Putamen (tissue), 1 donor: ENCODE measurements around the gene CASS4.
"Not testable (repeated sequence)": the region's sequence is repeated elsewhere in the genome, so short reads cannot be mapped to it uniquely, and the experiment has no call there.

Experiments
- DNase-seq: peaks from one replicate; pipeline ENCODE4 v3.0.0-alpha.2; 2016; ENCODE audit warnings: low spot score

The CASS4 gene, protein sequence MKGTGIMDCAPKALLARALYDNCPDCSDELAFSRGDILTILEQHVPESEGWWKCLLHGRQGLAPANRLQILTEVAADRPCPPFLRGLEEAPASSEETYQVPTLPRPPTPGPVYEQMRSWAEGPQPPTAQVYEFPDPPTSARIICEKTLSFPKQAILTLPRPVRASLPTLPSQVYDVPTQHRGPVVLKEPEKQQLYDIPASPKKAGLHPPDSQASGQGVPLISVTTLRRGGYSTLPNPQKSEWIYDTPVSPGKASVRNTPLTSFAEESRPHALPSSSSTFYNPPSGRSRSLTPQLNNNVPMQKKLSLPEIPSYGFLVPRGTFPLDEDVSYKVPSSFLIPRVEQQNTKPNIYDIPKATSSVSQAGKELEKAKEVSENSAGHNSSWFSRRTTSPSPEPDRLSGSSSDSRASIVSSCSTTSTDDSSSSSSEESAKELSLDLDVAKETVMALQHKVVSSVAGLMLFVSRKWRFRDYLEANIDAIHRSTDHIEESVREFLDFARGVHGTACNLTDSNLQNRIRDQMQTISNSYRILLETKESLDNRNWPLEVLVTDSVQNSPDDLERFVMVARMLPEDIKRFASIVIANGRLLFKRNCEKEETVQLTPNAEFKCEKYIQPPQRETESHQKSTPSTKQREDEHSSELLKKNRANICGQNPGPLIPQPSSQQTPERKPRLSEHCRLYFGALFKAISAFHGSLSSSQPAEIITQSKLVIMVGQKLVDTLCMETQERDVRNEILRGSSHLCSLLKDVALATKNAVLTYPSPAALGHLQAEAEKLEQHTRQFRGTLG

DNA sequence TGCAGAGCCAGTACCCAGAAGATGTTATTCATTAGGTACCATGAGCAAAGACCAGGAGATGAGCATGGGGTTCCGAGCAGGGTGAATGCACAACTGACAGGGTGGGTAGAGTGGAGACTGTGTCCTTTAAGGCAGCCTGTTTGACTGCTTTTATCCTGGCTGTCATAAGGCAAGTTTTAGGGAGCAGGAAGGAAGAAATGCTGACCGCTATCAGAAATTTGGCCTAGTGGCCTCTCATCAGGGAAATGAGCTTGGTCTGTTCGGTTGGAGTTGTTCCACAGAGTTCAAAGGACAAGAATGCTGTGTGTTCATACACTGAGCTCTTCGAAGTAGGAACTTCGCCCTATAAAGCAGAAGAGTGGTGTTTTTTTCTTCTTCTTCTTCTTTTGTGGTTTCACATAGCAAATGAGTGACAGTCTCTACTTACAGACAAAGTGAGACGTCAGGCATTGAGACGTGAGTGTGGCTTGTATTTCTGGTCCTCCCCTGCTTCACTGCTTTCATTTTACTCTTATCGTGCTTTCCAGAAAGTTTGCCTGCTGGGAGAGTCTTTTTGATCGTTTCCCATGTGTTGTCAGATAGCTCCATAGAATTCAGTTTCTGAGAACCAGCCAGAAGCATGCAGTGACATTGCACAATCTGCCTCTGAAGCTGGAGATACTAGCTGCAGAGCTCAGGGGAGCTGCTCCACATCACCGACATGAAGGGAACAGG, at the start of gene CASS4:
Gene CASS4, plus strand, starts transcription at position 502 of the 714 bp plus-strand sequence. Its CDS starts 199 bp downstream, at position 701.
- peak; percentile 28 for DNase-seq

DNA sequence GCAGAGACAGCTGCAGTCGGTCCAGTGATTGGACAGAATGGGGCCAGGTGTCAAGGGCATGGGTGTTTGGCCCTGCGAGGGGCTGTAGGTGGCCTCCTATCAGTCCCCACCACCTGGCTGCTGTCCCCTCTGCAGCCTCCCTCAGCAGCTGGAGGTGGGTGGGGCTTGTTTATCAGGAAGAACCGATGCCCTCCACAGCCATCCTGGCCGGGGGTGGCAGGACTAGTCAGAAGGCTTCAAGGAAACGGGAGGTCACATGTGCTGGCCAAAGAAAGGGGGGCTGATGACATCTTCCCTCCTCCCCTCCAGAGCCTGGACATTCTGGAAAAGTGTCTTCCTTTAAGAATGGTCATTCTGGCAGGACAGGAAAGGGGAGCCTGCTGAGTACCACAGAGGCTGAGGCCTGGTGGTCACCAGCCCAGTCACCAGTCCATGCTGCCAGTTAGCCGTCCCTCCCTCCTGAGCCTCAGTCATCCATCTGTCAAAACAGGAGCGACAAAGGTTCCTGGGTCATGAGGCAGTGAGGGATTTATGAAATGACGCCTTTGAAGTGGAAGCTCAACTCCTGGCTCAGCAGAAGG, 49.1 kb upstream of the CASS4 start:
- DNase-seq, result no peak

DNA sequence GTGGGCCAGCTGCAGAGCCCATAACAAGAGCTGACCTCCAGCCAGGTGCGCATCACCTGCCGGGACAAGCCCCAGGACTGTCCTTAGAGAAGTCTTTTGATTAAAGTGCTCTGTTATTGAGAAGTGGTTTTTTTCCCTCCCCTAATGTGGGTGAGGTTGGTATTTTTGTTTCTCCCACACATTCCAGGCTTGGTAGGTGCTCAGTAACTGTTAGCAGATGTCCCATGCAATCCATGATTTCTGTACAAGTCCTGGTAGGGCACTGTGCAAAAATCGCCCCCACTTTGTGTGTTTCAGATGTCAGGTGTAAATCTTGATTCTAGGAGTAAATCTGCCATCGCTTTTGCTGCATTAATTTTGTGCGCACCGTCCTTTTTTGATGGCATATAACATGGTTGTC, 48.6 kb upstream of the CASS4 start:
- DNase-seq, result no peak

DNA sequence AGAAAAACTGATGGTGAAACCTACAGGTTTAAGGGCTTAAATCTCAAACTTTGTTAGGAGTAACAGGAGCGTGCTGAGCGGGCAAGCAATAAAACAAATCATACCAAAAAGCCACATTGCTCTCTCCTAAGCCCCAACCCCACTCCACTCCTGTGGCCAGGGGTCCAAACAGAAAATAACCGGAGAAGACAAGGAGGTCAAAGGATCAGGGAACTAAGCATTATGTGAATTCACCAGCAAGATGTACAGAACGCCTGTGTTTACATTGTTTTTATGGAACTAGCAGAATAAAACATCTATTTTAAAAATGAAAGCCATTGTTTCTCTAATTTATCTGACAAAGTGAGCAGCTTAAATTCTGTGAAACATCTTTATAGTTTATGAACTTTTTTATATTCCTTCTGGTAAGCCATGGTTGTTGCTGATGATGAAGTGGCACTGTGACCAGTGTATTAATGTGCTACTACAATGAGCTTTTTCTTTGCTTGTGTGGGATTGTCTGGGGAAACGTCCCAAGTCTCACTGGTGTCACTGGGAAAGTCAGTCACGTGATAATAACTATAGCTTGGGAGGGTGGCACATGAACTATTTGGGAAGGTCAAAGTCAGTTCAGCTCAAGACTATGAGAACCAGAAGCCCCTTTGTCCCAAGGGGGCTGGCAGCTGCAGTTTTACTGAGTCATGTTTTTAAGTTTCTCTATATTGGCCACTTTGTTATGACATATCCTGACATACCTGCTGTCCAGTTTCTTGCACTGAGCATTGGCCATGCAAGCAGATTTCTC, 43.5 kb upstream of the CASS4 start:
- DNase-seq, result peak; percentile 84

DNA sequence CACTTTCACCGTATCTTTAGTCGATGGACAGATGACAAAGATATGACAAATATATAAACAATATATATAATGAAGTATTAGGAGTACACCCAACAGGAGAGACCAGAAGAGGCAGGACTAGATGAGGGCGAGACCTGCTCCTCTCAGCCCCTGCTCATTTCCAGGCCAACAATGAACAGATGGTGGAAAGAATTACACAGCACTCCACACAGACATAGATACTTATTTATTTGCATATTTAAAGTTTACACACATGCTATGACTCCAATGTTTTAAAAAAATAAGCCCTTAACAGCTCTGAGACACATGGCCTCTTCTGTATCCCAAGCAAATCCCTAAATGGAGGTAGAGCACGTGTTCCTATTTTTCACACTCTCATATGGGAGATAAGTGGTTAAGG, 42.9 kb upstream of the CASS4 start:
- no peak for DNase-seq

DNA sequence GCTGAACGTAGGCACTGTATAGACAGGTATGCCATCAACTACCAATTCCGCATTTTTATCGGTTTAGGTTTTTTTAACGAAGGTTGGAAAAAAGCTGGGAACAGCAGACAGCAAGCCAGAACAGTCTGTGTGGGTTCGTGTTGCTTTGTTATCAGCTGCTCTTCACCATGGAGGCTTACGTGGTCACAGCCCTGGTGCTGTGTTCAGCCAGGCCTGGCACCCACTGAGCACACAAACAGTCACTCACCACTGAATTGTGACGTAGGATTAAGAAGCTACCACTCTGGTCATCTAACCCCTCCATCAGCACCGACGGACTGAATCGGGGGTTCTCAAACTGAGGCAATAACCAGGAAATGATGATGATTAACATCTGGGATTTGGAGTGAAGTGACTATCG, 40.1 kb upstream of the CASS4 start:
- no peak for DNase-seq

DNA sequence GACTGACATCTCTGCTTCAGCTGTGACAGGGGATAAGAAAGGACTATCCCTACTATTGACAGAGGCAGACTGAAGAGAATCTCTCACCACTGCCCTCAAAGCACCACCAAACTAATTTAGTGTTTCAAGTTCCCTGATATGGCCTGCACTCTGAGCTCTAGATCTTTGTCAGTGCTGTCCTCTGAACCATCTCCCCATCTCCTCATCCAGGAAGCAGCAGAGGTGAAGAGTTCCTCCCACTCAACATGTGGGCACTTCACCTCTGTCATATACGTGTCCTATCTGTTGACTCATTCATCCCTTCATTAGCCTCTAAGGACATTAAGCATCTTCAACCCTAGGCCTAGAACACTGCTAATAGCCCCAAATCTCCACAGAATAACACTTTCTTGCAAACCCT, 39.2 kb upstream of the CASS4 start:
- DNase-seq, result no peak

DNA sequence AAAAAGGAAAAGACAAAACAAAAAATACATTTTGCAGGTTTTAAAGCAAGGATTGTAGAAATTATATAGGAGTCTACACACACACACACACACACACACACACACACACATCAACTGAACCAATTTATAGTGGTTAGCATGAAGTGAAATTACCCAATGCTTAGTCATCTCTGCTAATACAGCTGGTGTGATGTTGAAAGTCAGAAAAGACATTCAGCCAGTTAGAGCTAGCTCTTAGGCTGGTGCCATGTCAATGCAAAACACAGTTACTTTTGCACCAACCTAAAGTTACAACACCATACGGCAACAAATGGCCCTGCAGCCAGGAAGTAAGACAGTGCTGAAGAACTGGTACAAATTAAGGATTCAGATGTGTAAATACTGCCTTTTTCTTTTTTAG, 38.1 kb upstream of the CASS4 start:
- DNase-seq, result no peak

DNA sequence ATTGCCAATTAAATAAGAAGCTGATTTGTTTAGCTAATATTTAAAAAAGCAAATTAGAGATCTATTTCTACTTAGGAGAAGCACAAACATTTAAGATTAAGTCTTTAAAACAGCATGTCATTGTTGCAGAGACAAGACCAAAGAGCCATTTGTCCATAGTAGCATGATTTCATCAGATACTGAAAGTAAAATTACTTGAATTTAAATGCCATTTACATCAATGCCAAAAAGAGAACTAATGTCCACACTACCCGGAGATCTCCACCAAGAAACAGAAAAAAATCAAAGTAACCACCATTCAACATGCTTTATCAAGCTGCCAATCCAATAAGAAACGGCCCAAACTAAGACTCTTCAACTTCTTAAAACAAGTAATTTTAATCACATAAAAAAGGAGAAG, 35.7 kb upstream of the CASS4 start:
- no peak for DNase-seq

DNA sequence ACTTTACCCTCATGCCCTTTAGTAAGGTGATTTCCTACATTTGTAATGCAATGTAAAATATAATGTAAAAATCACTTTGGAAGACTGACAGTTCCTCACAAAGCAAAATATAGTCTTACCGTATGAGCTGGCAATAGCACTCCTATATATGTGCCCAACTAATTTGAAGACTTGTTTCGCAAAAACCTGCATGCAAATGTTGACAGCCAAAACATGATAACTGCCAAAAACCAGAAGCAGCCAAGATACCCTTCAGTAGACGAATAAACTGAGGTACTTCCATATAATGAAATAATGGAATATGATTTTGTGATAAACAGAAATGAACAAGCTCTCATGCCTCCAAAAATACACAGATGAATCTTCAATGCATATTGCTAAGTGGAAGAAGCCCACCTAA, 33.7 kb upstream of the CASS4 start:
- no peak for DNase-seq

DNA sequence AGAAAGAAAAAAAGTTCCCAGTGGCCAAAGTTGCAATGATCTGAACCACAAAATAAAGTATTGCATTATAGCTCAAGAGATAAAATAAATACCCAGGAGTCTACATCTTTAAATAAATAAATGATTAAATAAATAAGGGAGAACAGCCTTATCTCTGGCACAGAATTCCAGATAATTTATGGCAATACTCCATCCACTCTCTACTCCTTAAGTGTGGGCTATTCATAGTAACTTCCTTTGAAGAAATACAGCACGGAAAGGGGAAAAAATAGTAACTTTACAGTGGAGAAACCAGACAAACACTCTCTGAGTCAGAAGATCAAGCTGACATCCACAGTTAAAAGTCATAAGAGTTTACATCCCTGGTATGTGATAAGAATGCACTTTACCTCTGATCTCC, 31.7 kb upstream of the CASS4 start:
- no peak for DNase-seq

DNA sequence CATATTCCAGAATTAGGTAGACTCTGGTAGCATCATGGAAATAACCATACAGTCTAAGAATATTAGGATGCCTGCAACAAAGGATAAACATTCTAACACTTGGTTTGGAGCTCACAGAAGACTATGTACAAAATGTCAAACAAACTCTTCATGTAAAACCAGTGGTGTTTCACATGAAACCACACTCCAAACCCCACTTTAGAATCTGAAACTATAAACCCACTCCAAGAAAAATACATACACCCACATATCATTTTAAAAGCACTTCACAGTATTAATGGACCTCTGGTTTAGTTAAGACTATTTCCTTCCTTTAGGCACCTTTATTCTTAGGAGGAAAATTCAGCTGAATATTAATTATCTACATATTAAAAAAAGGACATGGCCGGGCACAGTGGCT, 30.6 kb upstream of the CASS4 start:
- no peak for DNase-seq

DNA sequence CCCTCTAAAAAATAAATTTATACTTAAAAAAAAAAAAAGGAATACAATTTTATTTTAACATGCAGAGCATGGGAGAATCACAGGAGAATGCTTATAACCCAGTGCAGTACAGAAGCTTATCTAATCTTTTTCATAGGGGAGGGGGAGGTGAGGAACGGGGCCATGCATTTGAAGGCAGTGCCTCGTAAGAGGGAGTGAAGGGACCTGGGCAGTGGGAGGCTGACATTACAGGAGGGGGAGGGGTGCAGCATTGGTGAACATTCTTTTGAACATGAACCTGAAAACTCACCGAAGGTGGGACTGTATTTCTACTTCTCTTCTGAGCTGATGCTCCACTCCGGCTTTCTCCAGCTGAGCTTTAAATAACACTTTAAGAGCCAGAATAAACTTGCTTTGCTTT, 29.4 kb upstream of the CASS4 start:
- DNase-seq, result no peak

DNA sequence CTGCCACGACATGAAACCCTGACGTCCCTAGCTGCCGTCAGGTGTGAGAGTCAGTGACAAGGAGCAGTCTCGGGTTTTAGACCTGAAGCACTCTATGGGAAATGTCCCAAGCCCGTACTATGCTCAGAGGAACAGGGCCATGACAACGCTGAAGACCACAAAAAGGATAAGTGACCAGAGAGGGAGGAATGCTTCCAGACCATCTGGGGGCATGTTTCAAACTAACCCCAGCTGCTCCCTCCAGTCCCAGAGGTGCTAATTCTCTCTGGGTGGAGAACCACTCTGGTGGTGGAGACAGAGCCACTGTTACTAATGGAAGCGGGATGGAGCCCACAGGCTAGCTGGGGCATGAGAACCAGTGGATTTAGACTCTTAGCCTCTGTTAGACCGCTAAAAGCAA, 28.7 kb upstream of the CASS4 start:
- no peak for DNase-seq

DNA sequence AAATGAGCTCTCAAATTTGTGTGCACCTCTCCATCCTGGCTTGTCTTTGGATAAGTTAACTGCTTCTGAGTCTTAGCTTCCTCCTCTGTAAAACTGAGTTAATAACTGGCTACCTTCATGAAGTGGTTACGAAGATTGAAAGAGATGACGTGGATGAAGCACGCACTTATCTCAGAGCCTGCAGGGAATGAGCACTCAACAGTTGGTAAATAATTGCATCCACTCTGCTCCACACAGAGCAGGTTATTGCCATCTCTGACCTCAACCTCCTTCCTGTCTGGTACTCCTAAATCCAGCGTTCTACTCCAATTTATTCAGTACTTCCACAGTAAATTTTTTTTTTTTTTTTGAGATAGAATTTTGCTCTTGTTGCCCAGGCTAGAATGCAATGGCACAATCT, 26.9 kb upstream of the CASS4 start:
- DNase-seq, result no peak

DNA sequence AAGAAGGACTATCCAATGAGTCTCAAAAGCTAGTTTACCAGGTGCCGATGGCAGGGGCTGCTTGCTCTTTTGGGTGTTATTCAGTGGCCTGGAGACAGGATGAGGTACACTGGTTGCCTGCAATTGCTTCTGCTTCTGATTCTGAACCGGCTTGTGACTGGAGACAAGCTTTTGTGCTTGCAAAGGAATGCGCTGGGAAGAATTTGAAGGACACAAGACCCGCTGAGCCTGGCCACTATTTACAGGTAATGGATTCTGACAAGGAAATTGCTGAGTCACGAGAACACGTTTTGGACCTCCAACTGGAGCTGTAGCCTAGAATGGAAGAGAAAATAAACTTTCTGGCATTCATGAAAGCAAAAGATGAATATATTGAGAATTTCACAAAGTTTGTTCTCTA, 25.8 kb upstream of the CASS4 start:
- DNase-seq, result no peak

DNA sequence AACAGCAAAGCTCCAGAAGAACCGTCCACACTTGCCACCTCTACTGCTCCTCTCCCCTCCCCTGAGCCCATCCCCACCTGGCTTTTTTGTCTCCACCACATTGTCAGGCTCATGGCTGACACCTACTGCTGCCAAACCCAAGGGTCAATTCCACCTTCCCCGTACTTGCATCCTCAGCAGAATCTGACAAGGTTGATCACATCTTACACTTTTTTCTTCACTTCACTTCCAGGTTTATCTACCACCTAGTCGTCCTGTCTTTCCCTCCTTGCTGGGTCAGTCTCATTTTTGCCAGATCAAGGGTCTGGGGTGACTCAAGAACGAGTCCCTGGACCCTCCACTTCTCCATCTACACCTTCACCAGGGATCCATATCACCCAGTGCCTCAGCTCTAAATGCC, 23.2 kb upstream of the CASS4 start:
- no peak for DNase-seq

DNA sequence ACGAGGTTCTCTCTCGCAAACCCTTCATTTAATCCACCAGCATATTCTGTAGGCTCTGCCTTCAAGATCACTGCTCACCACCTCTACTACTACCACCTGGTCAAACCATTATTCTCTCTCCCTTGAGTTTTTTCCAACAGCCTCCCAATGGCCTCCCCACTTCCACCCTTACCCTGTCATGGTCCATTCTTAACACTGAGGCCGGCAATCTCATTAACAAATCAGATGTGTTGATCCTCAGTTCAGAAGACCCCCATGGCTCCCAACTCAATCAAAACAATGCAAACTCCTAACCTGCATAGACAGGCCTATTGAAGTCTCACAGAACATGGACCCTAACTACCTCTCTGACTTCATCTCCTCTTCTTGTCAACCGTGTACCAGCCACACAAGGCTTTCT, 22.3 kb upstream of the CASS4 start:
- no peak for DNase-seq

DNA sequence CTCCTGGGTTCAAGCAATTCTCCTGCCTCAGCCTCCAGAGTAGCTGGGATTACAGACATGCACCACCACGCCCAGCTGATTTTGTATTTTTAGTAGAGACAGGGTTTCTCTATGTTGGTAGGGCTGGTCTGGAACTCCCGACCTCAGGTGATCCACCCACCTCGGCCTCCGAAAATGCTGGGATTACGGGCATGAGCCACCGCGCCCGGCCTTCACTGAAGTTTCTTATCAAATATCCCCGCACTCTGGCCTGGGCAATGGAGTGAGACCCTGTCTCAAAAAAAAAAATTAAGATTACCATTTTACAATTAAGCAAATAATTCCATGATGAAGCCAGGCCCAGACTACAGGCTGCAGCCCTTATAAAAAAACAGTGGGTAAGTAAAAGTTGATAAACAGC, 21.7 kb upstream of the CASS4 start:
- not testable (repeated sequence) for DNase-seq

DNA sequence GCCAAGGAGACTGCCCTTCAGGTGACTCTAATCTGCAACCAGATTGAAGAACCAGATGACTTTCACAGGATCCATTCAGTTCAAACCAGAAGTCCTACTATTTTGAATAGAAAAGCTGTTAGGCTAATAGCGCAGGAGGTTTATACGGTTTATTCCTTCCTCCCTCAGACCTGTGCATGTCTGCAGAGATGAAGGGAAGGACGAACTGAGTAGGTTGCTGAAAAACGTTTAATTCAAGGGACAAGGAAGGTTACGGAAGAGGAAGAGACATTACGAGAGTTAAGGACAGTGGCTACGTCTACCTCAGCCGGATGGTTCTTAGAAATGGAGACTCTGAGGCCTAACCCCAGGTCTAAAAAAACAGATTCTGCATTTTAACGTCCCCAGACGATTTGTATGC, 21.0 kb upstream of the CASS4 start:
- DNase-seq, result no peak

DNA sequence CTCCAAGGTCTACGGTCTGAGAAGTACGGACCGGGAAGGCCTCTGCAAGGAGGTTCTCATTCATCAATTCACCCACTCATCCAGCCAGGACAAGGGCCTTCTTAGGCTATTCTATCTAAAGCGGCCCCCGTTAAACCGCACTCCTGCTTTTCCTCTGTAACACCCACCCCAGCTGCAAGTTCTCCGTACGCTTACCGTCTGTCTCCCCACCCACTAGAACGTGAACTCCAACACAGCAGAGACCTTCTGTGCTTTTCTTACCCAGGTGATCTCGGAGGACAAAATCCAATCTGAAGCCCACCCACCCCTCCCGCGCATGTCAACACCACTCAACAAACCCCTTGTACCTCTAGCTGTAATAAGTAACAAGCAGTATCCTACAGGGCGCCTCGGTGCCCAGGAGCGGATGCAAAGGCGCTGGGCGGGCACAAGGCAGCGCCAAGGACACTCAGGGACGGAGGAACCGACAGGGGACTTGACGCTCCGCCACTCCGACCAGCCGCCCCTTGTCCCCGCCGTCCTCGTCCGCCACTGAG, 20.4 kb upstream of the CASS4 start:
- no peak for DNase-seq
